H1 (cell line): ENCODE results near the gene THRB. TPM values are rescaled to one million over a fixed set of nuclear protein-coding genes. Genes with fewer than 3 reads are reported as not detected.

Experiments used
- ATF3 ChIP-seq: IDR thresholded peaks from 2 replicates; pipeline ENCODE4 v1.6.1; 2011; ENCODE audit warnings: low read depth, mild to moderate bottlenecking, low read length; ENCODE audit not compliant: insufficient read depth
- CHD7 ChIP-seq: fragments of 300-600 bp; sonication (generic); IDR thresholded peaks from 2 replicates; pipeline ENCODE4 v1.7.1; 2012; ENCODE audit warnings: low read length, moderate library complexity, mild to moderate bottlenecking, inconsistent platforms; ENCODE audit not compliant: insufficient replicate concordance
- CREB1 ChIP-seq: IDR thresholded peaks from 2 replicates; pipeline ENCODE4 v1.6.1; 2012; ENCODE audit warnings: inconsistent platforms
- CTBP2 ChIP-seq: IDR thresholded peaks from 2 replicates; pipeline ENCODE4 v1.7.0; 2011; ENCODE audit warnings: borderline replicate concordance, mild to moderate bottlenecking, moderate library complexity, mixed read lengths, low read length; ENCODE audit not compliant: insufficient read depth, insufficient read length
- JUN ChIP-seq: IDR thresholded peaks from 2 replicates; pipeline ENCODE4 v1.6.1; 2011; ENCODE audit warnings: low read depth, mild to moderate bottlenecking, improper control_type of control experiment, low read length
- KDM4A ChIP-seq: IDR thresholded peaks from one replicate; pipeline ENCODE4 v1.7.1; 2012; ENCODE audit warnings: low read depth, mild to moderate bottlenecking, moderate library complexity, low read length, inconsistent platforms; ENCODE audit not compliant: severe bottlenecking
- PHF8 ChIP-seq: fragments of 200-600 bp; sonication (generic); conservative IDR thresholded peaks from 2 replicates; pipeline ENCODE4 v1.7.1; 2012; ENCODE audit warnings: low read depth, mild to moderate bottlenecking, inconsistent platforms, low read length, moderate library complexity
- SP4 ChIP-seq: IDR thresholded peaks from 2 replicates; pipeline ENCODE4 v1.6.1; 2012; ENCODE audit warnings: low read length, inconsistent platforms
- TBP ChIP-seq: IDR thresholded peaks from 2 replicates; pipeline ENCODE4 v1.6.1; 2011; ENCODE audit warnings: low read depth, low read length, improper control_type of control experiment
- TCF12 ChIP-seq: IDR thresholded peaks from 2 replicates; pipeline ENCODE4 v1.6.1; 2011; ENCODE audit warnings: low read depth, mild to moderate bottlenecking, low read length
- TEAD4 ChIP-seq: IDR thresholded peaks from 2 replicates; pipeline ENCODE4 v1.6.1; 2012; ENCODE audit warnings: low read depth, low read length, inconsistent platforms, mixed read lengths
- ZNF274 ChIP-seq: IDR thresholded peaks from 2 replicates; pipeline ENCODE4 v1.7.0; 2012; ENCODE audit warnings: low read length, borderline replicate concordance; ENCODE audit errors: extremely low read depth
- polyA plus RNA-seq, 7 experiments: library from polyadenylated mRNA; depleted of rRNA in 3 of 7; stranded (reverse) in 5 of 7; unstranded in 2 of 7; fragments of >200 nt in 5 of 7; fragments of 200-250 nt in 2 of 7; gene quantifications; 1 replicate in 5 of 7; 2 replicates in 1 of 7; 4 replicates in 1 of 7; pipeline versions ENCODE4 v1.2.1 to v1.2.3, GENCODE V29; 2011 to 2013; ENCODE audit warnings: missing spikeins in 2 of 7, mixed read lengths in 2 of 7
- total RNA-seq: library from RNA; stranded (reverse); fragmentation: NEBNext Ultra II Directional; extraction: Animal tissue kit (Norgen Biotek cat#: 25700); gene quantifications from 2 replicates; pipeline ENCODE4 v1.2.1, GENCODE V29; 2021

The THRB gene
- total and polyA plus RNA-seq, 2 of the 8 experiments (the other 6 are each of a cell fraction or from before 2014, with no cell fraction given): 0.98 to 3.9 TPM

GRCh38 chr3:24215502-24215901, 279.1 kb downstream of the THRB start (continued):
- no peak for TF ChIP-seq CHD7
- no peak for TF ChIP-seq CTBP2
- no peak for TF ChIP-seq ZNF274
- TF ChIP-seq SP4: no peak
- TF ChIP-seq JUN: no peak
- no peak for TF ChIP-seq ATF3
- TF ChIP-seq TCF12: no peak
- no peak for TF ChIP-seq CREB1
- no peak for TF ChIP-seq TBP
- no peak for TF ChIP-seq KDM4A
- no peak for TF ChIP-seq TEAD4
- no peak for TF ChIP-seq PHF8
